GM18868 (cell line): ENCODE measurements around the gene LAMTOR2.
"Not testable (repeated sequence)": the region's sequence is repeated elsewhere in the genome, so short reads cannot be mapped to it uniquely, and the experiment has no call there.

ENCODE experiments used
- ATAC-seq: cut with Tn5 transposase; IDR thresholded peaks from one replicate; pipeline ENCODE4 v1.9.1; 2021; ENCODE audit warnings: mild to moderate bottlenecking, moderate library complexity; ENCODE audit not compliant: unreplicated experiment

Gene LAMTOR2

GRCh38 chr1:156054500-156055280, at the start of gene LAMTOR2:
Gene LAMTOR2, plus strand, starts transcription at chr1:156054782. Its CDS starts 108 bp downstream, at chr1:156054890.
- ATAC-seq = peak; percentile 81

GRCh38 chr1:156004843-156005584, 49.6 kb upstream of the LAMTOR2 start:
- no peak for ATAC-seq

GRCh38 chr1:156006666-156007376, 47.8 kb upstream of the LAMTOR2 start:
- no peak for ATAC-seq

GRCh38 chr1:156009404-156009803, 45.2 kb upstream of the LAMTOR2 start:
- ATAC-seq = no peak

GRCh38 chr1:156012051-156012817, 42.3 kb upstream of the LAMTOR2 start:
- ATAC-seq = peak; percentile 72

GRCh38 chr1:156014829-156015228, 39.8 kb upstream of the LAMTOR2 start:
- no peak for ATAC-seq

- no peak for ATAC-seq
These were observed 34.7 kb upstream of the LAMTOR2 start for GRCh38 chr1:156019946-156020292.

- ATAC-seq = peak; percentile 98
These were observed 34.1 kb upstream of the LAMTOR2 start, which contains the start of gene SSR2 for GRCh38 chr1:156020293-156021092. Gene SSR2, minus strand, starts transcription at chr1:156020951. Its CDS starts 784 bp downstream, at chr1:156020167.

GRCh38 chr1:156021093-156021428, 33.5 kb upstream of the LAMTOR2 start:
- no peak for ATAC-seq

- ATAC-seq = no peak
These were observed 32.6 kb upstream of the LAMTOR2 start for GRCh38 chr1:156021954-156022353.

- ATAC-seq = no peak
These were observed 29.8 kb upstream of the LAMTOR2 start for GRCh38 chr1:156024801-156025200.

GRCh38 chr1:156025876-156026275, 28.7 kb upstream of the LAMTOR2 start:
- ATAC-seq = no peak

- ATAC-seq = no peak
These were observed 28.0 kb upstream of the LAMTOR2 start for GRCh38 chr1:156026588-156026987.

- ATAC-seq = no peak
These were observed 21.6 kb upstream of the LAMTOR2 start for GRCh38 chr1:156033011-156033410.

- not testable (repeated sequence) for ATAC-seq
These were observed 19.6 kb upstream of the LAMTOR2 start for GRCh38 chr1:156034991-156035390.

- no peak for ATAC-seq
These were observed 11.8 kb upstream of the LAMTOR2 start for GRCh38 chr1:156042828-156043227.

GRCh38 chr1:156045076-156045475, 9.5 kb upstream of the LAMTOR2 start:
- ATAC-seq = no peak

- no peak for ATAC-seq
These were observed 5.8 kb upstream of the LAMTOR2 start for GRCh38 chr1:156048663-156049258.

- ATAC-seq = no peak
These were observed 4.2 kb upstream of the LAMTOR2 start for GRCh38 chr1:156050376-156050775.
